ENCODE data around the gene FNIP2.
"Not testable (repeated sequence)": the region's sequence is repeated elsewhere in the genome, so short reads cannot be mapped to it uniquely, and the experiment has no call there.

The FNIP2 gene

GRCh38 chr4:158768555-158769174 is at the start of gene FNIP2:
Gene FNIP2, plus strand, starts transcription at chr4:158769026. Its CDS starts 187 bp downstream, at chr4:158769213.
- Mint-ChIP-seq H3K4me3 (peak within 1 kb of the TSS; percentile 93 to 94), H3K36me3 (peaks cover 0 to 2% of the 10 kb centered on the region in 2 donors), H3K4me1 (peaks cover 5% of the 10 kb centered on the region in 2 donors), H3K27me3 (peaks cover 69 to 70% of the 10 kb centered on the region in 2 donors), H3K9me3 (no peaks in the 10 kb centered on the region), H3K27ac (peak within 1 kb of the TSS; percentile 89)
- DNase-seq (peak; percentile 28), ATAC-seq (replicated peaks) (peak; percentile 82 to 83)

DNA sequence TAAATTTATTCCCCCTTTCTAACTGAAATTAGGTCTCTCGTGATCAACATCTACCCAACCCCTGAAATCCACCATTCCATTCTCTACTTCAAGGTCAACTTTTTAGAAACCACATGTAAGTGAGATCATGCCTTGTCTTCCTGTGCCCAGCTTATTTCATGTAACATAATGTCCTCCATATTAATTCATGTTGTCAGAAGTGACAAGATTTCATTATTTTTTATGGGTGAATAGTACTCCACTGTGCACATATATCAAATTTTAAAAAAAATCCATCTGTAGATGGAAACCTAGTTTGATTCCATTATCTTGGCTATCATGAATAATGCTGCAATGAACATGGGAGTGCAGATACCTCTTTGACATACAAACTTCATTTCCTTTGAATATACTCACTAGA is 47.1 kb upstream of the FNIP2 start:
- ATAC-seq (replicated peaks) (no peak), DNase-seq (no peak)
- Mint-ChIP-seq H3K36me3 (peaks cover 34 to 41% of the 10 kb centered on the region in 2 donors), H3K27me3 (peaks cover 8 to 9% of the 10 kb centered on the region in 2 donors), H3K4me1 (peaks cover 15 to 16% of the 10 kb centered on the region in 2 donors), H3K27ac (no peak overlapping the region), H3K4me3 (peak overlapping the region in 1 of 2 donors; percentile 99), H3K9me3 (no peaks in the 10 kb centered on the region)

- peak overlapping the region; percentile 86 to 99 for H3K4me3 Mint-ChIP-seq
- peak overlapping the region; percentile 99 for H3K27ac Mint-ChIP-seq
- DNase-seq (no peak), ATAC-seq (replicated peaks) (peak; percentile 1)
- peaks cover 30 to 34% of the 10 kb centered on the region in 2 donors for H3K36me3 Mint-ChIP-seq
- H3K4me1 Mint-ChIP-seq: peaks cover 15 to 16% of the 10 kb centered on the region in 2 donors
- H3K27me3 Mint-ChIP-seq: peaks cover 12 to 14% of the 10 kb centered on the region in 2 donors
- no peaks in the 10 kb centered on the region for H3K9me3 Mint-ChIP-seq
These were observed 46.4 kb upstream of the FNIP2 start for GRCh38 chr4:158722291-158722916.

- peak; percentile 82 for DNase-seq
- Mint-ChIP-seq H3K9me3 (no peaks in the 10 kb centered on the region), H3K27me3 (peaks cover 13 to 14% of the 10 kb centered on the region in 2 donors)
These were observed 45.7 kb upstream of the FNIP2 start, which contains the start of gene PPID for GRCh38 chr4:158722917-158723793. Gene PPID, minus strand, starts transcription at chr4:158723396. Its CDS starts 108 bp downstream, at chr4:158723288.

GRCh38 chr4:158724637-158725036 is 44.2 kb upstream of the FNIP2 start:
- Mint-ChIP-seq H3K27ac (no peak overlapping the region), H3K4me3 (no peak overlapping the region), H3K4me1 (peaks cover 8 to 11% of the 10 kb centered on the region in 2 donors), H3K27me3 (peaks cover 27 to 28% of the 10 kb centered on the region in 2 donors), H3K9me3 (no peaks in the 10 kb centered on the region), H3K36me3 (peaks cover 9 to 14% of the 10 kb centered on the region in 2 donors)
- DNase-seq (no peak), ATAC-seq (replicated peaks) (no peak)

More at GRCh38 chr4:158722917-158723793, 45.7 kb upstream of the FNIP2 start, which contains the start of gene PPID:
- Mint-ChIP-seq H3K36me3 (peaks cover 22 to 26% of the 10 kb centered on the region in 2 donors), H3K4me3 (peak within 1 kb of the TSS; percentile 86 to 99), H3K4me1 (peaks cover 12 to 15% of the 10 kb centered on the region in 2 donors), H3K27ac (peak within 1 kb of the TSS; percentile 99)
- ATAC-seq (replicated peaks): peak; percentile 95 to 98

DNA sequence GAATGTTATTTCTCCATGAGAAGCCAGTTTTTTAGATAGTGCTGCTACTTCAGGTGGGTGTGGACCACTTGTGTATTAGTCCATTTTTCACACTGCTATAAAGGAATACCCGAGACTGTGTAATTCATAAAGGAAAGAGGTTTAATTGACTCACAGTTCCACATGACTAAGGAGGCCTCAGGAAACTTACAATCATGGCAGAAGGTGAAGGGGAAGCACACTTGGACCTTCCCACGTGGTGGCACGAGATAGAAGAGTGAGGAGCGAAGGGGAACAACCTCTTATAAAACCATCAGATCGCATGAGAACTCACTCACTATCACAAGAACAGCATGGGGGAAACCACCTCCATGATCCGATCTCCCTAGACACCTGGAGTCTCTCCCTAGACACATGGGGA is 42.2 kb upstream of the FNIP2 start:
- Mint-ChIP-seq H3K4me3 (no peak overlapping the region), H3K9me3 (no peaks in the 10 kb centered on the region), H3K4me1 (peaks cover 9 to 10% of the 10 kb centered on the region in 2 donors), H3K36me3 (peaks cover 0 to 6% of the 10 kb centered on the region in 2 donors), H3K27me3 (peaks cover 40 to 44% of the 10 kb centered on the region in 2 donors), H3K27ac (no peak overlapping the region)
- ATAC-seq (replicated peaks) (no peak), DNase-seq (no peak)

GRCh38 chr4:158728236-158728635 is 40.6 kb upstream of the FNIP2 start:
- Mint-ChIP-seq H3K27ac (no peak overlapping the region), H3K27me3 (peaks cover 51 to 56% of the 10 kb centered on the region in 2 donors), H3K9me3 (no peaks in the 10 kb centered on the region), H3K4me1 (peaks cover 6 to 7% of the 10 kb centered on the region in 2 donors), H3K36me3 (peaks cover 0 to 4% of the 10 kb centered on the region in 2 donors), H3K4me3 (no peak overlapping the region)
- ATAC-seq (replicated peaks): no peak
- no peak for DNase-seq

DNA sequence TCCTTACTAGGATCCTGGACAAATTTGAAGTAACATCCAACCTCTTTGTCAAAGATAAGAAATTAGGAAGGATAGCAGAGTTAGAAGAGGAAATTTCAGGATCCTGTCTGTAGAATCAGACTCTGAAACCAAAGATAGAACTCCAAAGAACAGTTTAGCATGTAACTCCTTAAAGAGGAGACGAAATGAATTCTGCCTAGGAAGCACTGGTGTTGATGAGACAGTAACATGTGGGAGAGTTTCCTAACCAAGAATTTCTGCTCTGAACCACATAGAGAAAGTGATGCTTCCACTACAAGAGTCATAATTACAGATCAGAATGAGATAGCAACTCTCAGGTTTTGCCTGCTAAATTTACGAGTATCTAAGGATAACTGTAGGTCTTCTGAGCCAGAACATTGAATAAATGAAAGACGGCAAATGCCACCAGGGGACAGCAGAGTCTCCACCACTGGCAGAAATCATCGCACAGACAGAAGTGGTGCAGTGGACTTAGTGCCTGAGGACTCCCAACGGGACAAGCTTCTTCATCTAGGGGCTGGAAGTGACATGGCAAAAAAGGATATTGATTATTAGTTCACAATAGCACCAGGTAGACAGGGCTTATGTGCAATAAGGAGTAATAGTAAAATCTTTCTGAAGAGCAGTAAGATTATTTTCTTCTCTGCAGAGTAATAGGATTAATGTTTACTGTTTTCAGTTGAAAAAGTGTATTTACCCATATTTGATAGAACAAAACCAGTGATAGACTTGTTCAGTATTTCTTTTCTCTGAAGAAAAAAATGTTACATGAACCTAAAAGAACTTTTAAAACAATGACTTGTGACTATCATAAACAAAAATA is 38.9 kb upstream of the FNIP2 start:
- Mint-ChIP-seq H3K4me1 (peaks cover 4 to 6% of the 10 kb centered on the region in 2 donors), H3K4me3 (no peak overlapping the region), H3K27ac (no peak overlapping the region), H3K27me3 (peaks cover 52 to 62% of the 10 kb centered on the region in 2 donors), H3K36me3 (no peaks in the 10 kb centered on the region), H3K9me3 (no peaks in the 10 kb centered on the region)
- ATAC-seq (replicated peaks): peak; percentile 77 to 85
- DNase-seq: peak; percentile 21

DNA sequence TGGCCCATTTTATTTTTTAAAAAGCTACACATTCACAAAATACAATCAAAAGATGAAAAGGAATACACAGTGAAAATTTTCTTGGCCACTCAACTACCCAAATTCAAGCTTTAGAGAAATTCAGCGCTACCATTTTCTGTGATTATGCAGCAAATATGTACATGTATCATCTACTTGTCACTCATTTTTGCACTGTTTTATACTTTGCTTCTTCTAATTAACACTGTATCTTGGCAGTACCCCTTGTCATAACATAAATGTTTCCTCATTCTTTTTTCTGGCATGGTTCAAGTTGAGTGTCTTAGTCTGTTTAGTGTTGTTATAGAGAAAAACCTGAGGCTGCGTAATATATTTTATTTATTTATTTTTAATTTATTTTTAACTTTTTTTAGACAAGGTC is 30.0 kb upstream of the FNIP2 start:
- Mint-ChIP-seq H3K4me3 (no peak overlapping the region), H3K9me3 (no peaks in the 10 kb centered on the region), H3K4me1 (no peaks in the 10 kb centered on the region), H3K36me3 (no peaks in the 10 kb centered on the region), H3K27ac (no peak overlapping the region), H3K27me3 (peaks cover 24 to 34% of the 10 kb centered on the region in 2 donors)
- ATAC-seq (replicated peaks) (no peak), DNase-seq (no peak)

- Mint-ChIP-seq H3K4me1 (no peaks in the 10 kb centered on the region), H3K4me3 (no peak overlapping the region), H3K9me3 (no peaks in the 10 kb centered on the region), H3K27me3 (peaks cover 24 to 34% of the 10 kb centered on the region in 2 donors), H3K36me3 (no peaks in the 10 kb centered on the region), H3K27ac (no peak overlapping the region)
- ATAC-seq (replicated peaks) (no peak), DNase-seq (no peak)
These were observed 29.2 kb upstream of the FNIP2 start for GRCh38 chr4:158739600-158739999.

DNA sequence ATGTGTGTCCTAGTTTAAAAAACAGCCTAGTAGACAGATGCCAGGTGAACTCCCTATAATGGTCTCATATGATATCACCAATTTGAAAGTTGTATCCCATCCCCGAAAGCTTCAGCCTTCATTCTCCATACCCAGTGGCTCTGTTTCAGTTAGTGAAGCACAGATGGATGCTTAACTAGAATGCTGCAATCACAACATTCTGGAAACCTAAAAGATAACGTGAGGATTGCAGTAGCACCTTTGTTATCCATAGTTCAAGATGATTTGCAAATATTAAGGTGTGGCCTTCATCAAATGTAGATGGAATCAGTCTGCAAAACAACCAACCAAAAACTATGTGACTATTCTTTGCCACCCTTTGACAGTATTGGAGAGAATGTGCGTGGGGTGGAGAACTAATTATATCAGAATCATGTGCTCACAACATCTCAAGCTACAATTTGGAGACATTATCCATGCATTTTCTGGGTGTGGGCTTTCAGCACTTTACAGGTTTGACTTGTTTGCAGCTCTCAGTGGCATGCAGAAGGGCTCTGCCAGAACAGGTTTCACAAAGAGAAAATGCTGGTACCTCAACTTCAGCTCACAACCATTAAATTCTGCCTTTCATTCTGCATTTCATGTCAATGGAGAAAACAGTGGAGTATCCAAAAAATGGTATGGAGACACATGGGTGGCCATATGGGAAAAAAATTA is 27.4 kb upstream of the FNIP2 start:
- no peak overlapping the region for H3K4me3 Mint-ChIP-seq
- no peak overlapping the region for H3K27ac Mint-ChIP-seq
- H3K27me3 Mint-ChIP-seq: peaks cover 16 to 24% of the 10 kb centered on the region in 2 donors
- DNase-seq (no peak), ATAC-seq (replicated peaks) (no peak)
- H3K9me3 Mint-ChIP-seq: no peaks in the 10 kb centered on the region
- no peaks in the 10 kb centered on the region for H3K36me3 Mint-ChIP-seq
- H3K4me1 Mint-ChIP-seq: no peaks in the 10 kb centered on the region

DNA sequence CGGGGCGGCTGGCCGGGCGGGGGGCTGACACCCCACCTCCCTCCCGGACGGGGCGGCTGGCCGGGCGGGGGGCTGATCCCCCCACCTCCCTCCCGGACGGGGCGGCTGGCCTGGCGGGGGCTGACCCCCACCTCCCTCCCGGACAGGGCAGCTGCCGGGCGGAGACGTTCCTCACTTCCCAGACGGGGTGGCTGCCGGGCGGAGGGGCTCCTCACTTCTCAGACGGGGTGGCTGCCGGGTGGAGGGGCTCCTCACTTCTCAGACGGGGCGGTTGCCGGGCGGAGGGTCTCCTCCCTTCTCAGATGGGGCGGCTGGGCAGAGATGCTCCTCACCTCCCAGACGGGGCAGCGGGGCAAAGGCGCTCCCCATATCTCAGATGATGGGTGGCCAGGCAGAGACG is 22.3 kb upstream of the FNIP2 start:
- not testable (repeated sequence) for DNase-seq; ATAC-seq (replicated peaks); H3K36me3 Mint-ChIP-seq; H3K4me3 Mint-ChIP-seq; H3K9me3 Mint-ChIP-seq; H3K4me1 Mint-ChIP-seq; H3K27ac Mint-ChIP-seq
- H3K27me3 Mint-ChIP-seq: peaks cover 17 to 25% of the 10 kb centered on the region in 2 donors

DNA sequence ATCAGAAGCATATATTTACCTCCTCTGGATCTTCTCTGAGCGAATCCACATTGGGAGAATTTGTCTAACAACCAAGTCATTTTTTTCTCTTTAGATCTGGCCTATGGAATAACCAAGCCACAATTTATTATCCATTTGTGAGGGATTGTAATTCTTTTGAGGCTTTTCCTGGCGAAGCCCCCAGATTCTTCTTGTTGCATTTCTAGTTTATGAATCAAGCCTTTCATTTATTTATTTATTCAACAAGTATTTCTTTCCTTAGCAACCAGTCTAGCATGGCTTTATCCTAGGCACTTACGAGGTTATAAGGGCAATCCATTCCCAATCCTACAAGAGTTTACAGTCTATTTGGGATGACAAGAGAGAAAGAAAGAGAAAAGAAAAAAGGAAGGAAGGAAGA is 18.4 kb upstream of the FNIP2 start:
- no peaks in the 10 kb centered on the region for H3K4me1 Mint-ChIP-seq
- H3K36me3 Mint-ChIP-seq: no peaks in the 10 kb centered on the region
- DNase-seq: no peak
- H3K27me3 Mint-ChIP-seq: peaks cover 24 to 32% of the 10 kb centered on the region in 2 donors
- H3K4me3 Mint-ChIP-seq: no peak overlapping the region
- ATAC-seq (replicated peaks): no peak
- no peak overlapping the region for H3K27ac Mint-ChIP-seq
- H3K9me3 Mint-ChIP-seq: peaks cover 0 to 4% of the 10 kb centered on the region in 2 donors
